Heart right ventricle (tissue), 16 donors: Measurements from ENCODE around the gene SMIM27. TPM values are rescaled to one million over a fixed set of nuclear protein-coding genes. Genes with fewer than 3 reads are reported as not detected.
"Not testable (repeated sequence)": the region's sequence is repeated elsewhere in the genome, so short reads cannot be mapped to it uniquely, and the experiment has no call there.

Source experiments
- ATAC-seq, 8 donors: fragments of 200-7000 bp; cut with Tn5 transposase; one replicate each; pipeline ENCODE4 v1.9.1; 2020; ENCODE audit warnings: mild to moderate bottlenecking in 8 of 8, moderate library complexity in 8 of 8, moderate number of reproducible peaks in 1 of 8
- DNase-seq, 2 donors: peaks; one replicate each; pipeline ENCODE4 v3.0.0-alpha.2; 2020
- H3K27ac ChIP-seq, 10 donors: fragments of 200-600 bp; sonication (generic) in 2 of 10; one replicate each; pipeline versions ENCODE4 v1.5.0 to v1.8.0; 2020 to 2022; ENCODE audit warnings: mild to moderate bottlenecking in 3 of 10
- H3K27me3 ChIP-seq, 7 donors: fragments of 200-600 bp; one replicate each; pipeline ENCODE4 v1.8.0; 2021 to 2022; ENCODE audit warnings: mild to moderate bottlenecking in 2 of 7
- H3K36me3 ChIP-seq, 9 donors: fragments of 200-600 bp; sonication (generic) in 1 of 9; one replicate each; pipeline versions ENCODE4 v1.5.0 to v1.8.0; 2020 to 2022; ENCODE audit warnings: mild to moderate bottlenecking in 2 of 9
- H3K4me1 ChIP-seq, 9 donors: fragments of 200-600 bp; sonication (generic) in 1 of 9; one replicate each; pipeline versions ENCODE4 v1.5.0 to v1.8.0; 2020 to 2022; ENCODE audit warnings: mild to moderate bottlenecking in 4 of 9
- H3K4me3 ChIP-seq, 10 donors: fragments of 200-600 bp; sonication (generic) in 2 of 10; one replicate each; pipeline versions ENCODE4 v1.5.0 to v1.8.0; 2020 to 2022; ENCODE audit warnings: mild to moderate bottlenecking in 7 of 10, moderate library complexity in 2 of 10
- H3K9me3 ChIP-seq, 11 donors: fragments of 200-600 bp in 10 of 11; sonication (generic) in 2 of 11; one replicate each; pipeline versions ENCODE4 v1.5.0 to v1.8.0; 2013 to 2022; ENCODE audit warnings: mild to moderate bottlenecking in 2 of 11, control low read depth in 1 of 11, moderate library complexity in 1 of 11
- CTCF ChIP-seq, 9 donors: fragments of 200-600 bp; sonication (generic) in 2 of 9; IDR thresholded peaks; one replicate each; pipeline versions ENCODE4 v1.5.0 to v1.8.0; 2021 to 2022; ENCODE audit warnings: antibody characterized with exemption in 9 of 9, mild to moderate bottlenecking in 5 of 9, moderate library complexity in 1 of 9
- whole genome bisulfite sequencing, 2 donors: extraction: QIAGEN DNeasy Blood & Tissue Kit; methylation state at CpG; one replicate each; pipeline ENCODE4 v1.1.7; 2013; ENCODE audit warnings: inconsistent platforms in 1 of 2; 5-methylcytosine and 5-hydroxymethylcytosine counted together
- intact Hi-C, 10 donors: fragments of 100-400 bp; cut with DNase I; formaldehyde crosslinking; loops; one replicate each; pipeline versions ENCODE4 v1.11.1 to v1.14.2; 2022
- polyA plus RNA-seq, 2 donors: library from polyadenylated mRNA; stranded (reverse); fragments of 200-250 nt; gene quantifications; one replicate each; pipeline ENCODE4 v1.2.3, GENCODE V29; 2013
- total RNA-seq, 10 donors: library from RNA; stranded (reverse); fragmentation: NEBNext Ultra II Directional in 3 of 10; extraction: Animal tissue kit (Norgen Biotek cat#: 25700) in 3 of 10; gene quantifications; one replicate each; pipeline versions ENCODE4 v1.2.1 to v1.2.4, GENCODE V29; 2021 to 2023
- donor health status: Arrhythmogenic right ventricular cardiomyopathy.
- donor health status: ischemic (EF 13 %, LVEDD 7.1; RV severe dilation, severe dysfunction).
- donor health status: healthy with polysubstance abuse.
- donor health status: DM: no; HTN: yes; CAD: no.
- donor health status: DM: no; HTN: no; CAD: no.
- donor health status: ischemic (EF 25% LVEDD 6.9; RV normal size, moderate dysfunction).
- donor health status: ischemic (EF 25% LVEDD 5.7; RV mildly dilated, moderate dysfunction).
- donor health status: healthy.
- donor health status: DM: yes; HTN: yes; CAD: no.
- donor health status: Ischemic cardiomyopathy.
- donor health status: ischemic (EF 35%, LVEDD 5.7; RV mildly dilated, moderate dysfunction).
- donor health status: nonischemic (EF 11% LVEDD 7.7; RV severe dilation, severe dysfunction).
- donor health status: DM: yes; HTN: yes; CAD: no.
- donor health status: PGD.
- donor health status: ischemic (EF 29% LVEDD 5.4; RV normal size, mild dysfunction).
- donor health status: nonischemic (EF 23%, LVEDD 6.1; RV moderate dilation, normal function).

SMIM27 gene
- total and polyA plus RNA-seq, 12 donors = 3.6 to 19.6 (median 14.8) TPM

GRCh38 chr9:32516241-32516640 lies 35.9 kb upstream of the SMIM27 start:
- no peak for ATAC-seq
- Histone ChIP-seq H3K4me3 (no peak overlapping the region), H3K4me1 (peaks cover 0 to 13% (median 0%) of the 10 kb centered on the region in 9 donors), H3K36me3 (peaks cover 0 to 24% (median 0%) of the 10 kb centered on the region in 9 donors), H3K27ac (no peak overlapping the region), H3K27me3 (no peaks in the 10 kb centered on the region), H3K9me3 (peaks cover 0 to 24% (median 0%) of the 10 kb centered on the region in 11 donors)
- intact Hi-C loops = no loop called here
- no peak for DNase-seq
- no peak for TF ChIP-seq CTCF (IDR thresholded peaks at IDR 0.05)

DNA sequence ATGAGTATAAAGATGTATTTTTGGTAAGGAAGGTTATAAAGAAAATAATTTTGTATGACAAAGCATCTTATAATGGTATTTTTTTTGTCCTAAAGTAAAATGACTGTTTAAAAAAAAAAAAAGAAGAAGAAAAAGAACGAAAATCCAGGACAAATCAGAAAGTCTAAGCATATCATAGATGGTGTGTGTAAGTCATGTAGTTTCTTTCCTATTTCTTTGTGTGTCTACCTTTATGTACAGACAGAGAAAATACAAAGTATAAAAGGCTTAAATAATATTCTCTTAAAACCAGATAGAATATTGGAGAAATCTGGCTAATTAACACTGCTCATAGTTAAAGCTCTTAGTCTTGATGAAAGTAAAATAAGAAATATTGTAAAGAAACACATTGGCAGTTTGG lies 33.9 kb upstream of the SMIM27 start:
- 96 to 97% methylated on average over 1 of the region's 1 CpG for WGBS, 2 donors
- Histone ChIP-seq H3K27ac (no peak overlapping the region), H3K4me1 (peaks cover 0 to 20% (median 3%) of the 10 kb centered on the region in 9 donors), H3K27me3 (no peaks in the 10 kb centered on the region), H3K9me3 (peaks cover 0 to 22% (median 0%) of the 10 kb centered on the region in 11 donors), H3K36me3 (peaks cover 0 to 24% (median 0%) of the 10 kb centered on the region in 9 donors), H3K4me3 (no peak overlapping the region)
- TF ChIP-seq CTCF (IDR thresholded peaks at IDR 0.05) = no peak
- no peak for DNase-seq
- ATAC-seq = no peak
- intact Hi-C loops = no loop called here

- ATAC-seq = no peak
These were observed 28.2 kb upstream of the SMIM27 start for GRCh38 chr9:32523910-32524309.

DNA sequence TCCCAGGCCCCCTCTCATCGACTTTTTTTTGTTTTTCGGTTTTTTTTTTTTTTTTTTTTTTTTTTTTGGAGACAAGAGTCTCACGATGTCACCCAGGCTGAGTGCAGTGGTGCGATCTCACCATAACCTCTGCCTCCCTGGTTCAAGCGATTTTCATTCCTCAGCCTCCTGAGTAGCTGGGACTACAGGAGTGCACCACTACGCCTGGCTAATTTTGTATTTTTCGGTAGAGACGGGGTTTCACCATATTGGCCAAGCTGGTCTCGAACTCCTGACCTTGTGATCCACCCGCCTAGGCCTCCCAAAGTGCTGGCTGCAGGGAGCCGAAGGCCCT lies 27.6 kb upstream of the SMIM27 start:
- ATAC-seq = peak in 1 of 8 donors; percentile 10
- not testable (repeated sequence) for DNase-seq

More at GRCh38 chr9:32523910-32524309, 28.2 kb upstream of the SMIM27 start:
- Histone ChIP-seq H3K4me1 (peaks cover 4 to 43% (median 33%) of the 10 kb centered on the region in 9 donors), H3K27me3 (no peaks in the 10 kb centered on the region), H3K27ac (no peak overlapping the region), H3K4me3 (peak overlapping the region in 7 of 10 donors; percentile 58 to 91 (median 72)), H3K9me3 (no peaks in the 10 kb centered on the region), H3K36me3 (peaks cover 0 to 13% (median 0%) of the 10 kb centered on the region in 9 donors)
- no peak for TF ChIP-seq CTCF (IDR thresholded peaks at IDR 0.05)
- 40 to 43% methylated on average over 1 of the region's 1 CpG for WGBS, 2 donors
- no peak for DNase-seq
- intact Hi-C loops = loop anchor here in 4 of 10 donors (10.0 kb wide), 3 partner anchors 51 to 139 kb away; partner anchors contain the start of genes NDUFB6 (in 2 of the 4) and ACO1 (in 1 of the 4)

More for the DNA sequence above, 27.6 kb upstream of the SMIM27 start:
- H3K27ac ChIP-seq = peak overlapping the region in 7 of 10 donors; percentile 69 to 92 (median 85)
- intact Hi-C loops = loop anchor here in 4 of 10 donors (10.0 kb wide), 3 partner anchors 50 to 140 kb away; partner anchors contain the start of genes NDUFB6 (in 2 of the 4) and ACO1 (in 1 of the 4)
- H3K9me3 ChIP-seq, H3K36me3 ChIP-seq, H3K27me3 ChIP-seq: not testable (repeated sequence)
- H3K4me1 ChIP-seq = peaks cover 4 to 43% (median 33%) of the 10 kb centered on the region in 9 donors
- WGBS, 2 donors = 85 to 87% methylated on average over 11 of the region's 11 CpGs
- peak overlapping the region in 9 of 10 donors; percentile 46 to 91 (median 70) for H3K4me3 ChIP-seq
